ENCODE measurements around the gene KLHL29. TPM values are rescaled to one million over a fixed set of nuclear protein-coding genes. Genes with fewer than 3 reads are reported as not detected.

The KLHL29 gene
- total RNA-seq, 1 donor from 2014 or later: 16.3 TPM

DNA sequence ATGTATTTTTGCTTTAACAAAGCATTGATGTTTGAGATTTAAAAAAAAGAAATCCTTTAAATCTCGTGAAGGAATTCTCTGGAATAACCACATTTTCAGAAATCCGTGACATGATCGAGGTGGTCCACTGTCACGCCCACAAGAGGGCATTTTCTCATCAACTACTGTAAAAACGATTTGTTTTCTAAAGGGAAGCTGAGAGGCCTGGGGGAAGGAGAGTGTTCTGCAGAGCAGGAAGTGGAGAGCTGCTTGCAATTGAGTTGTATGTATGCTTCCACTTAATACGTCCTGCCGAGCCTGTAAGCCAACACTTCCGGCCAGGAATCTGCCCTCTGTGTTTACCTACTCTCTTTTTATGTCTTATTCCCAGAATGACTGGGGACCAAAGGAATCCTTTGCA is 19.4 kb downstream of the KLHL29 start:
- H3K27me3 ChIP-seq: no peaks in the 10 kb centered on the region
- TF ChIP-seq CTCF (IDR thresholded peaks at IDR 0.05): peak in 2 of 3 experiments; percentile 17 to 24
- no peaks in the 10 kb centered on the region for H3K4me1 ChIP-seq
- DNase-seq (ENCODE audit: low spot score in 2 of 2): peak in 1 of 2 donors; percentile 64
- no peak overlapping the region for H3K27ac ChIP-seq
- no peak overlapping the region for H3K4me3 ChIP-seq
- H3K9me3 ChIP-seq: no peaks in the 10 kb centered on the region
- intact Hi-C loops (cut with DNase I): no loop called here
- H3K36me3 ChIP-seq: no peaks in the 10 kb centered on the region

DNA sequence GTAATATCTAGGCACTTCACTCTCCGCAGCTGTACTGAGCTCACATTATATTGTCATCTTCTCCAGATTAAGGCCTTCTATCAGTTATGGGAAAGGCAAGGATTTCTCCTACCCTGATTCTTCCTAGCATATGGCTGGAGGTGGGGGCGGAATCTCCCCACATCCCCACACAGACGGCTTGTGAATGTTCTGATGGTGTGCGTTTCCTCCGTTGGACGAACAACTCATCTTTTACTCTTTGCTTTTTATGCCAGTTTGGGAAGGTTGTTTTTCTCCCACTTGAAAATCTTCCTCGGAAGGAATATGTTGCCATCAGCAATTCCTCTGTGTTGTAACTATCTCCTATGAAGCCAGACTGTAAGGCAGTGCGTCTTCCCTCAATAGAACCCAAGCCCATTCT is 24.3 kb downstream of the KLHL29 start:
- peak in 1 of 2 donors; percentile 21 for DNase-seq (ENCODE audit: low spot score in 2 of 2)
- Histone ChIP-seq H3K27ac (no peak overlapping the region), H3K9me3 (no peaks in the 10 kb centered on the region), H3K36me3 (no peaks in the 10 kb centered on the region), H3K27me3 (no peaks in the 10 kb centered on the region), H3K4me1 (peaks cover 5 to 20% of the 10 kb centered on the region in 2 donors), H3K4me3 (no peak overlapping the region)
- no peak for TF ChIP-seq CTCF (IDR thresholded peaks at IDR 0.05)
- intact Hi-C loops (cut with DNase I): no loop called here

DNA sequence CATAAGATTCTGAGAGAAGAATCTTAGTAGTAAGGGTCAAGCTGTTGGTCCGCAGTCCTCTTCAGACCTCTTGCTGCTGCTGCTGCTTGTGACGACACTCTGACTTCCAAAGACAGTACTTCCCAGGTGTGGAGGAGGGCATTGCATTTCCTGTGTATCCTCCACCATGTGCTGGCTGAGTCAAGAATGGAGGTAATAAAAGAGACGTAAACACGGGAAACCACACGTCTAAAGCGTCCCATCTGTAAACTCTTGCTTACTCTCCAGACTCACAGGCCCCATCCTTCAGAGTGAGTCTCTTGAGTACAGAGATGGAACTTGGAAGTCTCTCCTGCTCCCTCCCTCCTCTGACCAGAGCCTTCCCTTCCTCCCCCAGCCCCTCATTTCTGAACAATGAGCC is 25.6 kb downstream of the KLHL29 start:
- Histone ChIP-seq H3K27ac (peak overlapping the region; percentile 75 to 81), H3K9me3 (no peaks in the 10 kb centered on the region), H3K27me3 (no peaks in the 10 kb centered on the region), H3K4me3 (no peak overlapping the region), H3K4me1 (peaks cover 5 to 20% of the 10 kb centered on the region in 2 donors), H3K36me3 (no peaks in the 10 kb centered on the region)
- intact Hi-C loops (cut with DNase I): loop anchor here (5.0 kb wide), 1 partner anchor 87 kb away; no protein-coding TSS in a partner anchor
- no peak for TF ChIP-seq CTCF (IDR thresholded peaks at IDR 0.05)
- peak in 1 of 2 donors; percentile 47 for DNase-seq (ENCODE audit: low spot score in 2 of 2)

- Histone ChIP-seq H3K27ac (peak overlapping the region; percentile 79 to 81), H3K27me3 (no peaks in the 10 kb centered on the region), H3K9me3 (no peaks in the 10 kb centered on the region), H3K36me3 (no peaks in the 10 kb centered on the region), H3K4me1 (peaks cover 5 to 20% of the 10 kb centered on the region in 2 donors), H3K4me3 (no peak overlapping the region)
- no peak for TF ChIP-seq CTCF (IDR thresholded peaks at IDR 0.05)
- intact Hi-C loops (cut with DNase I): loop anchor here (1.0 to 5.0 kb wide), 3 partner anchors 14 to 85 kb away; partner anchors contain the start of gene KLHL29
- DNase-seq (ENCODE audit: low spot score in 2 of 2): peak in 1 of 2 donors; percentile 77
These were observed 26.9 kb downstream of the KLHL29 start for GRCh38 chr2:23411752-23412431.

GRCh38 chr2:23412556-23413155 is 27.7 kb downstream of the KLHL29 start:
- intact Hi-C loops (cut with DNase I): loop anchor here (1.0 to 5.0 kb wide), 2 partner anchors 14 to 85 kb away; no protein-coding TSS in a partner anchor
- Histone ChIP-seq H3K4me1 (peaks cover 5 to 20% of the 10 kb centered on the region in 2 donors), H3K9me3 (no peaks in the 10 kb centered on the region), H3K27me3 (no peaks in the 10 kb centered on the region), H3K4me3 (no peak overlapping the region), H3K27ac (peak overlapping the region; percentile 79 to 81), H3K36me3 (no peaks in the 10 kb centered on the region)
- TF ChIP-seq CTCF (IDR thresholded peaks at IDR 0.05): no peak
- no peak for DNase-seq (ENCODE audit: low spot score in 2 of 2)
